GM12892 (cell line): ENCODE data around the gene DCDC1.

ENCODE experiments used
- POLR2A ChIP-seq: IDR thresholded peaks from 2 replicates; pipeline ENCODE4 v1.6.1; 2011; ENCODE audit warnings: low read depth, low read length, control low read depth
- TAF1 ChIP-seq: IDR thresholded peaks from 2 replicates; pipeline ENCODE4 v1.6.1; 2011; ENCODE audit warnings: low read depth, mild to moderate bottlenecking, control low read depth, low read length, borderline replicate concordance

- TF ChIP-seq POLR2A: no peak
- no peak for TF ChIP-seq TAF1
These were observed 509.4 kb downstream of the DCDC1 start for GRCh38 chr11:30860146-30860545.
